HFF-Myc (cell line): ENCODE data around the gene BMP8A.
"Not testable (repeated sequence)": the region's sequence is repeated elsewhere in the genome, so short reads cannot be mapped to it uniquely, and the experiment has no call there.

Experiments used
- DNase-seq: peaks from one replicate; pipeline ENCODE4 v3.0.0-alpha.2; 2011; ENCODE audit warnings: low read depth; ENCODE audit errors: extremely low read depth
- H3K4me3 ChIP-seq: replicated peaks from 2 replicates; pipeline ENCODE4 v1.5.1; 2011; ENCODE audit warnings: low read depth, mild to moderate bottlenecking, control low read depth, low read length
- CTCF ChIP-seq: IDR thresholded peaks from 2 replicates; pipeline ENCODE4 v1.5.1; 2012; ENCODE audit warnings: mild to moderate bottlenecking, low read depth, low read length, control low read depth; ENCODE audit errors: missing control alignments

Gene BMP8A

GRCh38 chr1:39522661-39523567 lies 31.5 kb downstream of the BMP8A start:
- no peak for DNase-seq
- TF ChIP-seq CTCF, result no peak
- H3K4me3 ChIP-seq, result no peak overlapping the region

- DNase-seq, result no peak
- TF ChIP-seq CTCF, result no peak
- no peak overlapping the region for H3K4me3 ChIP-seq
Observed at GRCh38 chr1:39524171-39524570, 32.7 kb downstream of the BMP8A start.

GRCh38 chr1:39524591-39525365 lies 33.3 kb downstream of the BMP8A start:
- no peak for TF ChIP-seq CTCF
- no peak overlapping the region for H3K4me3 ChIP-seq
- no peak for DNase-seq

GRCh38 chr1:39525366-39526165 lies 34.1 kb downstream of the BMP8A start:
- DNase-seq, result no peak
- no peak for TF ChIP-seq CTCF

GRCh38 chr1:39526466-39527189 lies 35.2 kb downstream of the BMP8A start:
- DNase-seq, result no peak
- TF ChIP-seq CTCF, result no peak
- no peak overlapping the region for H3K4me3 ChIP-seq

More at GRCh38 chr1:39525366-39526165, 34.1 kb downstream of the BMP8A start:
- no peak overlapping the region for H3K4me3 ChIP-seq

- not testable (repeated sequence) for H3K4me3 ChIP-seq
Observed at GRCh38 chr1:39527190-39527579, 35.7 kb downstream of the BMP8A start.

More at GRCh38 chr1:39527190-39527579, 35.7 kb downstream of the BMP8A start:
- not testable (repeated sequence) for DNase-seq
